A673 (cell line): ENCODE data around the gene AUH. TPM values are rescaled to one million over a fixed set of nuclear protein-coding genes. Genes with fewer than 3 reads are reported as not detected.
"Not testable (repeated sequence)": the region's sequence is repeated elsewhere in the genome, so short reads cannot be mapped to it uniquely, and the experiment has no call there.

Experiments
- BruUV-seq: library from RNA; stranded (reverse); fragments of 400-500 nt; replicated peaks from 2 replicates; lab custom pipeline; 2021; lab: Mats Ljungman, UMichigan
- CTCF ChIA-PET: fragments of 300-600 bp; sonication (Branson Sonifier 250); formaldehyde crosslinking; loops from one replicate; lab custom pipeline; 2022; ENCODE audit warnings: antibody characterized with exemption; lab: Charles Lee
- POLR2A ChIA-PET: fragments of 300-600 bp; sonication (Branson Sonifier 250); formaldehyde crosslinking; loops from one replicate; lab custom pipeline; 2022; ENCODE audit warnings: antibody characterized with exemption; ENCODE audit not compliant: low non-redundant PET; lab: Charles Lee
- DNase-seq: peaks from one replicate; pipeline ENCODE4 v3.0.0-alpha.2; 2015; ENCODE audit warnings: low spot score
- H3K27ac ChIP-seq: fragments of 200-600 bp; sonication (generic); 2 replicates; pipeline ENCODE4 v1.5.1; 2016; ENCODE audit warnings: mixed run types, low read depth, mild to moderate bottlenecking, mixed read lengths, antibody characterized with exemption, low read length; ENCODE audit not compliant: poor library complexity, severe bottlenecking
- H3K27me3 ChIP-seq: fragments of 200-600 bp; sonication (generic); replicated peaks from 2 replicates; pipeline ENCODE4 v1.6.1; 2017; ENCODE audit warnings: mixed run types, low read depth, mild to moderate bottlenecking, mixed read lengths, antibody characterized with exemption, low read length; ENCODE audit not compliant: insufficient read depth, poor library complexity
- H3K36me3 ChIP-seq: fragments of 200-600 bp; sonication (generic); 2 replicates; pipeline ENCODE4 v1.6.1; 2016; ENCODE audit warnings: mixed run types, mild to moderate bottlenecking, mixed read lengths, antibody characterized with exemption, low read length; ENCODE audit not compliant: insufficient read depth, poor library complexity, severe bottlenecking
- H3K4me1 ChIP-seq: fragments of 200-600 bp; sonication (generic); 2 replicates; pipeline ENCODE4 v1.6.1; 2017; ENCODE audit warnings: mixed run types, mild to moderate bottlenecking, mixed read lengths, antibody characterized with exemption, low read length; ENCODE audit not compliant: insufficient read depth, poor library complexity, severe bottlenecking
- H3K4me3 ChIP-seq: fragments of 200-600 bp; sonication (generic); 2 replicates; pipeline ENCODE4 v1.5.1; 2016; ENCODE audit warnings: low read depth, mixed run types, mild to moderate bottlenecking, mixed read lengths, low read length; ENCODE audit not compliant: poor library complexity, severe bottlenecking
- H3K9me3 ChIP-seq: fragments of 200-600 bp; sonication (generic); 2 replicates; pipeline ENCODE4 v1.6.1; 2016; ENCODE audit warnings: mixed run types, low read depth, mild to moderate bottlenecking, mixed read lengths, antibody characterized with exemption, low read length; ENCODE audit not compliant: poor library complexity, severe bottlenecking
- CTCF ChIP-seq: fragments of 300-800, 200-600 bp; sonication (generic); conservative IDR thresholded peaks from 2 replicates; pipeline ENCODE4 v1.5.1; 2017; ENCODE audit warnings: low read depth, mild to moderate bottlenecking, antibody characterized with exemption, low read length, moderate library complexity, mixed read lengths
- EZH2 ChIP-seq: fragments of 200-600 bp; sonication (generic); IDR thresholded peaks from 2 replicates; pipeline ENCODE4 v1.6.1; 2017; ENCODE audit warnings: borderline replicate concordance, low read depth, mild to moderate bottlenecking, mixed read lengths, antibody characterized with exemption, low read length; ENCODE audit not compliant: poor library complexity, severe bottlenecking
- intact Hi-C: fragments of 100-400 bp; cut with micrococcal nuclease; formaldehyde crosslinking; loops from one replicate; pipeline ENCODE4 v1.10.0; 2022; ENCODE audit not compliant: unreplicated experiment
- total RNA-seq: library from RNA; stranded (reverse); gene quantifications from 2 replicates; pipeline ENCODE4 v1.2.3, GENCODE V29; 2021

The AUH gene
- total RNA-seq, 1 experiment from 2014 or later = 12.3 TPM

GRCh38 chr9:91202736-91203283 lies 158.9 kb downstream of the AUH start:
- H3K36me3 ChIP-seq = no peaks in the 10 kb centered on the region
- H3K4me1 ChIP-seq = peaks cover 2% of the 10 kb centered on the region
- no TSS peak for BruUV-seq
- no peak overlapping the region for H3K27ac ChIP-seq
- TF ChIP-seq EZH2 (no peak), CTCF (no peak)
- no peaks in the 10 kb centered on the region for H3K27me3 ChIP-seq
- ChIA-PET POLR2A (no interaction called here), CTCF (no interaction called here)
- H3K9me3 ChIP-seq = peaks cover 9% of the 10 kb centered on the region
- intact Hi-C loops = no loop called here
- H3K4me3 ChIP-seq = no peak overlapping the region
- no peak for DNase-seq

GRCh38 chr9:91200692-91201336 lies 160.9 kb downstream of the AUH start:
- ChIA-PET CTCF (no interaction called here), POLR2A (no interaction called here)
- Histone ChIP-seq H3K27me3 (no peaks in the 10 kb centered on the region), H3K4me1 (peaks cover 13% of the 10 kb centered on the region), H3K27ac (no peak overlapping the region), H3K36me3 (no peaks in the 10 kb centered on the region), H3K4me3 (no peak overlapping the region), H3K9me3 (peaks cover 9% of the 10 kb centered on the region)
- intact Hi-C loops = no loop called here
- no TSS peak for BruUV-seq
- DNase-seq = no peak
- TF ChIP-seq EZH2 = no peak
- TF ChIP-seq CTCF = no peak

GRCh38 chr9:91199739-91200497 lies 161.8 kb downstream of the AUH start:
- TF ChIP-seq EZH2 (no peak), CTCF (no peak)
- Histone ChIP-seq H3K4me3 (no peak overlapping the region), H3K27me3 (no peaks in the 10 kb centered on the region), H3K9me3 (peaks cover 9% of the 10 kb centered on the region), H3K27ac (no peak overlapping the region), H3K36me3 (no peaks in the 10 kb centered on the region), H3K4me1 (peaks cover 13% of the 10 kb centered on the region)
- no TSS peak for BruUV-seq
- no peak for DNase-seq
- CTCF ChIA-PET = no interaction called here
- intact Hi-C loops = loop anchor here (10.0 kb wide), 1 partner anchor 225 kb away; the partner anchor contains the start of gene NFIL3
- POLR2A ChIA-PET = no interaction called here

- CTCF ChIA-PET = not testable (repeated sequence)
These were observed 162.8 kb downstream of the AUH start for GRCh38 chr9:91198881-91199280.

More at GRCh38 chr9:91198881-91199280, 162.8 kb downstream of the AUH start:
- H3K4me3 ChIP-seq, H3K9me3 ChIP-seq, H3K27me3 ChIP-seq, H3K36me3 ChIP-seq, BruUV-seq, POLR2A ChIA-PET, DNase-seq, H3K27ac ChIP-seq: not testable (repeated sequence)
- H3K4me1 ChIP-seq = peaks cover 16% of the 10 kb centered on the region
- intact Hi-C loops = loop anchor here (10.0 kb wide), 1 partner anchor 226 kb away; the partner anchor contains the start of gene NFIL3
